NCI-H524 (cell line): ENCODE measurements around the gene FGD2.
"Not testable (repeated sequence)": the region's sequence is repeated elsewhere in the genome, so short reads cannot be mapped to it uniquely, and the experiment has no call there.

Experiments used
- DNase-seq, 2 experiments: peaks; one replicate each; lab custom pipeline; 2025; lab: John Stamatoyannopoulos, UW

The FGD2 gene

DNA sequence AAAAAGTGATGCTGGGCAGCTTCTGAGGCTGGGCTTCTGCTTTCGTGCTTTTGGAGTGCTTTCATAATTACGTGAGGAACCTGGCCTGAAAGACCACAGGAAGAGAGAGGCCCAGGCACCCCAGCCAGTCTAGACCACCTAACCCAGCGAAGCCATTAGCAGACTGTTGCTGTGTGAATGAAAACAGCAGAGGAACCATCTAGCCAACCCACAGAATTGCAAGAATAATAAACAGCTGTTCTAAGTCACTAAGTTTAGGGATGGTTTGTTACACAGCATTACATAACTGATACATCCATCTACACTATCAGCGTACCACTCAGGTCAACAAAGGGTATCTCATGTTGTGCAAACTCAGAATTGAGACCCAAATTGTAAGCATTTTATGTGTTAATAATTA, 34.5 kb downstream of the FGD2 start:
- DNase-seq = no peak

DNA sequence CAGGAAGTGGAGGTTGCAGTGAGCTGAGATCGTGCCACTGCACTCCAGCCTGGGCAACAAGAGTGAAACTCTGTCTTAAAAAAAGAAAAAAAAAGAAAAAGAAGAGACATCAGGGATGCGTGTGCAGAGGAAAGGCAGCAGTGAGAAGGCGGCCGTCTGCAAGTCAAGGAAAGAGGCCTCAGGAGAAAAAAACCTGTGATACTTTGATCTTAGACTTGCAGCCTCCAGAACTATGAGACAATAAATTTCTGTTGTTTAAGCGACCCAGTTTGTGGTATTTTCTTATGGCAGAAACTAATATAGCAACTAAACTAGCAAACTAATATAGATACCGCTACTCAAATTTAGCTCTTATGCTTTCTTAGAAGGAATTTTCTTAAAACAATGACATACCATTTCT, 36.1 kb downstream of the FGD2 start:
- DNase-seq = no peak

DNA sequence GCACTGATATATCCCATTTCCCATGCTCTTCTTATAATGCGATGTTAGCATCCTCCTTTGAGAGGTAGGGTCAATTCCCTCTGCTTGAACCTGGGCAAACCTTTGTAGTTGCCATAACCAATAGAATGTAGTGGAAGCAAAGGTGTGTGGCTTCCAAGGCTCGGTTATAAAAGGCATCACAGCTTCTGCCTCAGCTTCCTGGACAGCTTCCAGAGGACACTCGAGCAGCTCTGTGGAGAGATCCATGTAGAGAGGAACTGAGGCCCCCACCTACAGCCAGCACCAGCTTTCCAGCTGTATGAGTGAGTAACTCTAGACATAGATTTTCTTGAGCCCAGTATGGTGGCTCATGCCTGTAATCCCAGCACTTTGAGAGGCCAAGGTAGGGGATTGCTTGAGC, 36.7 kb downstream of the FGD2 start:
- DNase-seq = no peak

DNA sequence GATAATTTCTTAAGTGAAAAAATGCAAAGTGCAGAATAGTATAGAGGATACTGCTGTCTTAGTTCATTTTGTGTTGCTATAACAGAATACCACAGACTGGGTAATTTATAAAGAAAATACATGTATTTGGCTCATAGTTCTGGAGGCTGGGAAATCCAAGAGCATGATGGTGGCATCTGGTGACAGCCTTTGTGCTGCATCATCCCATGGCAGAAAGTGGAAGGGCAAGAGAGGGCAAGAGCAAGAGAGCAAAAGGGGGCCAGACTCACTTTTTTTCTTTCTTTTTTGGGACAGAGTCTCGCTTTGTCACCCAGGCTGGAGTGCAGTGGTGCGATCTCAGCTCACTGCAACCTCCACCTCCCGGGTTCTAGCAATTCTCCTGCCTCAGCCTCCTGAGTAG, 37.6 kb downstream of the FGD2 start:
- not testable (repeated sequence) for DNase-seq

DNA sequence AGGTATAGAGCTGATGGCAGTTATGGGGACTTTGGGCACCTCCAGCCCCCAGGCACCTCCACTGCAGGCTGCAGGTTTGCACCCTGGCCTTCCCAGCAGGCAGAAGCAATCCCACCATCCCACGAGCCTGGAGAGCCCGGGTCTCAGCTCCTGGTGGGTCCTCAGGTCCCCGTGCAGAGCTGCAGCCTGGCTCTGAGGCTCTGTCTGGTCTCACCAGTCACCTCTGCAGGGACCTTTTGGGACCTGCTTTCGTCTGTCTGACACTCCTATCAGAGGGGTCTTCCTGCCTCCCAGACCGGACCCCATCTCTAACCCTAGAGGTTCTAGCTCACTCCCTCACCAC, 41.9 kb downstream of the FGD2 start:
- DNase-seq = no peak

DNA sequence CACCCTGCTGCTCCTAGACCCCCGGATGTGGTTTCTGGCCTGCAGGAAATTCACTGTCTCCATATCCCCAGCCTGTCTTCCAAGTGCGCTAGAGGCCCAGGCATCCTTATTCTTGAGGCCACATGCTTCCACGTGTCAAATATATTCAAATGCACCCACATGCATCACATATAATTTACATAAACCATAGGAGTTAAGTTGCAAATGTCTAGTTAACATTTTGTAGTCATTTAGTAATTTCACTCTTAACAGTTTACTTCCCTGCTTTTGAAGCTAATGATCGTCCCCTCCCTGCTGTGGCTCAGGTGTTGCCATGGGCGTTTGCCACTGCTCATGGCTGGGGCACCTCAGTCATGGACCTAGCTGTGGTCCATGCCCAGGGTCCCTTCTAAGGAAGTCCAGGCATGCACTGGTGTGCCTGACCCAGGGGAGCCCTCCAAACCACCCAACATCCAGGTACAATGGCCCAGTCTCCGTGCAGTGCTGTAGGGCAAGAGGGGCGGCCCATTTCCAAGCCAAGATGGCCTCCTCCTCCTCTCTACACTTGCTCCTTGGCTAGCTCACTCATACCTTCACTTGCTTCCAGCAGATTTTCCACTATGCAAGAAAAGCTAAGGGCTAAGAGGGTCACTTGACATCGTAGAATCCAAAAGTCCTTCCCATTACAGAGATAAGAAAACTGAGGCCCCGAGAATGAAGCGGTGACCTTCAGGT, 42.4 kb downstream of the FGD2 start:
- DNase-seq = no peak

DNA sequence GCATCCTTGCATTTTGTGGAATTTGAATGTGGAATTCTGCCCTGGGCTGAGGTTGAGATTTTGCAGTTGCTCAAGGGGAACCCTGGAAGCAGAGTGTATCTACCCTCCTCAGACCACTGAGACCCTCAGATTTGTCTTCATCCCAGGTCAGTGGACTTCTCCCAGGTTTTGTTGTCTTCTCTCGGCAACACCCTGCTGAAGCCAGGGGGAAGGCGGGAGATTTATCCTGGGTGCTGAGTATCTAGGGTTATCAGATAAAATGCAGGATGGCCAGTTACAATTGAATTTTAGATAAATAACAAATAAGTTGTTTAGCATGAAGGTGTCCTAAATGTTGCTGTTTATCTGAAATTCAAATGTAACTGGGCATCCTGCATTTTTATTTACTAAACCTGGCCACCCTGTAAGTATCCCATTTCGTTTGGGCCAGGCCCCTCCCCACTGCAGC, 43.0 kb downstream of the FGD2 start:
- DNase-seq = no peak

DNA sequence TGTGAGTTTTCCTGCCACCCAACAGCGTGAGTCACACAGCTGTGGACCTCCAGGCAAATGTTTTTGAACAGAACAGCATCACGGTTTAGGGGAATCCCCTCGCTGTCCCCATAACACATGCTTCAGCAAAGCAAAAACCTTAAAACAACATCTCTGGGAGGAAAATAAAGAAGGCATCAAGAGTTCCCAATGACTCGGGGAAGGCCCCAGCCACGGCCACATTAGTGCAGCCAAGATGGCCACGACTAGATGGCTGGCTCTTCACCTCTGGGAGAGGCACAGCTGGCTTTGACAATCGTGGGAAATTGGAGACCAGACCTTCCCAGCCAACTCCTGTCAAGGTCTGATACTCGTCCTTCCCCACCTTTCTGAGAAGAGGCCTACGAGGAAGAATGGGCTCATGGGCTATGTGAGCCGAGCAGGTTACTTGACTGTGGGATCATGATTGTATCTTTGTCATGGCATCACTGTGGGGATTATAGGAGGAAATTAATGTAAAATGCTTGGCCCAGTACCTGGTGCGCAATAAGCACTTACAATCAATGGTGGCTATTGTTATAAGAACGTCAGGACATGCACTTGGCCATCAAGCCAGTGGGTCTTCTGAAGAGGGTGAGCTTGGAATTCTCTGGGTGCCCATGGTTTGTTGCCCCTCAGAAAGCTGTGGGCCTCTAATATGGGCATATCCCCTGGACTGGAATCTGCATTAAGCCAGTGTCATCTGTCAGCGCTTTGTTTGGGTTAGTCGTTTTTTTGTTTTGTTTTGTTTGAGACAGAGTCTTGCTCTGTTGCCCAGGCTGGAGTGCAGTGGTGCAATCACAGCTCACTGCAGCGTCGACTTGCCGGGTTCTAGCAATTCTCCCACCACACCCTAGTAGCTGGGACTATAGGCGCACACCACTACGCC, 43.6 kb downstream of the FGD2 start:
- DNase-seq = no peak

DNA sequence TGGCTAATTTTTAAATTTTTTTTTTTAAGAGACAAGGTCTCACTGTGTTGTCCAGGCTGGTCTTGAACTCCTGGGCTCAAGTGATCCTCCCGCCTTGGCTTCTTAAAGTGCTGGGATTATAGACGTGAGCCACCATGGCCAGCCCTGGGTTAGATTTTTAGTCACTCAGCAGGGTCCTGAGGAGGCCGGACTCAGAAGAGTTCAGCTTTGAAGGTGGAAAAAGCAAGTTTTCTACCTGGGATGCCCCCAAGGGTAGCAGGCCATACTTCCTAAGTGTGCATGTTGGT, 44.2 kb downstream of the FGD2 start:
- no peak for DNase-seq

DNA sequence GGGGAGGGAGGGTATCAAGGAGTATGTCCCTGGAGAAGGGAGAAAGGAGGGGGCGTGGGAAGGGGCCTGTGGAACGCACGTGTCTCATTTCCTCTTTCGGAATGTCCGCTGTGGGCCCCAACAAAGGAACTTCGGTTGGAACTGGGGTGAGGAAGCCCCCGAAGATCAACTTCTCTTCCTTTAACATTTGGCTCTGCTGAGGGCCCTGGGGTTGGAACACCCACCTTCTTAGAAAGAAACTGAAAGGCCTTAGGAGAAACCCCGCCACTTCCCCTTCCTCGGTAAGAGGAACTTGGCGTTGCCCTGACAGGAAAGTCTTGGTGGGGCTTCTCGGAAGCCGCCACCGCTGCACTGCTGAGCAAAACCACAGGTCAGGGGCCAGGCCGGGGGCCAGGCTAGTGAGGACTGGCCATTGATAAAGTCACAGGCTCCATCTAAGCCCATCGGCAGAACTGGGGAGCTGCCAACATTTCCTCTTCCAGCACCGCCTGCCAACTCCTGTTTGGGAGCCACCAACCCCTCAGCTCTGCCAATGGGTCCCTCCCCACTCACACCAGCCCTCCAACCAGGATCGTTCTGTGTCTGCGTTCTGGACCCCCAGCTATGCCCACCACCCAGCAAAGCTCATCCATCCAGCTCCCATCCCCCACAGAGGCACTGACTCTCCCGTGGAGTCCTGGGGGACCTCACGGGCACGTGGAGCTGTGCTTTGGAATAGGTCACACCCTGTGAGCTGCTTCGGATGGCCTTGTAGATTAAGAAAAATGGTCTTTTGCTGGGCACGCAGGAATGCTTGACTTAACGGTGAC, 44.8 kb downstream of the FGD2 start:
- no peak for DNase-seq

DNA sequence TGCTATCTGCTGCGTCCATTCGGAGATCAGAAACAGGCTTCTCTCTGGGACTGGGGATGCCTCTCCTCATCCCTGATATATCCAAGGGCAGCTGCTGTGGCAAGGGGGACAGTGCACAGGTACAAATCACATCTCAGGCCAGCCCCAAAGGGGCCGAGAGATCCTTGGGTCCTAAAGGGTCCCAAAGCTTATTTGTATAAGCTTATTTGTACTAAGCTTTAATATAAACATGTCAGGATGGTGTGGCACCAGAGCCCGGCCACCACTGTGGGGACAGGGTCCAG, 45.3 kb downstream of the FGD2 start:
- no peak for DNase-seq

DNA sequence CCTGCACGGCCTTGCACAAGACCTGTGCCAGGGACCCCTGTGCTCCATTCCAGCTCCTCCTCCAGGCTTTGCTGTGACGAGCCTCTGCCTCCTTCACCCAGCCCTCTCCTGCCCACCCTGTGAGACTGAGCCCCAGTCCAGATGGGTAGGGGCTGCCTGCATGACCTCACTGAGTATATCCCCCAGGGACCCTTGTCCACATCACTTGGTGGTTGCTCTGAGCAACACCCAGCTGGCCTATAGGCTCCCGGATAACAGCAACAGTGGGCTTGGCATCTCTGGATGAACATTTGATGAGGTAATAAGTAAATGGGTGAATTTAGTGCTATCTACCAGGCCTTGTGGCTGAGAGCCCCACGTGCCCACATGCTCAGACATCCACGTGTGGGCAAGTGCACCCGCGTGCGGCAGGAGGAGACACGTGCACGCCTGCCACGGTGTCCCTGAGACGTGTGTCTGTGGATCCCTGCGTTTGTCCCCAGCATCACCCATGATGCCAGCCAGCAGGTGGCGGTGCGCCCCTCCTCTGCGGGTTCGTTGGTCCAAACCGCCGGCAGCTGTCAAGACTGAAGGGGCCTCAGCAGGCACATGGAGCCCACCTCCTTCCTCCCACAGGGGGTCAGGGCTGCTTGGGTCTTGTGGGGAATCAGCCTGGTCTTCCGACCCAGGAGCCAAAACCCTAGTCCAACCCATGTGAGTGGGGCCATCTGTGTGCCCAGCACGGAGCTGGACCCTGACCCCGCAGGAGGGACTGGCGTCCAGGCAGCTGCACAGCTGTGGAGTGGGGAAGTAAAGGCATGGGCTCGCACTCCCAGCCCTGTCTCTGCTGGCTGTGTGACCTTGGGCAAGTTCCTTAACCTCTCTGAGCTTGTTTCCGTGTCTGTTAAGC, 45.9 kb downstream of the FGD2 start:
- DNase-seq = peak; percentile 83 to 93

DNA sequence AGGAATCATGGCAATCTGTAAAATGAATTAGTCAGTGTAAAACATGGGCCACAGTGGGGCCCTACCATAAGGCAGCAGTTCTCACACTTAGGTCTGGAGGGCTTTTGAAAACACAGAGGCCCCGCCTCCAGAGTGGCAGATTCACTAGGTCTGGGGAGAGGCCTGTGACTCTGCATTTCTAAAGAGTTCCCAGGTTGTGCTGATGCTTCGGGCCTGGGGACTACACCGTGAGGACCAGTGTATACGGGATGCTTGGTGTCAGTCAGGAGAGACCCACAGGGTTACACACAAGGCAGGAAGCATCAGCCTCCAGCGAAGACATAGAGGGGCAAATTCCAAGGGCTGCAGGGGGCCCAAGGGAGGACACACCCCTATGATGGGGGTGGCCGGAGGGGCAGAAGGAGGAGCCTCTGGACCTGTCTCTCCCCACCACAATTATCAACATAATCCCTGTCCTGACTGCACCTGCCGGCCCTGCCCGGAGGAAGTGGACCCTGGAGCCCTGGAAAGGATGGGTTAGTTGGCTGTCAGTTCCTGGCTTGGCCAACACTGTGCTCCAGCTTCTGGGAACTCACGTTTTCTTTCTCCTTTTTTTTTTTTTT, 46.7 kb downstream of the FGD2 start:
- peak; percentile 31 to 76 for DNase-seq

DNA sequence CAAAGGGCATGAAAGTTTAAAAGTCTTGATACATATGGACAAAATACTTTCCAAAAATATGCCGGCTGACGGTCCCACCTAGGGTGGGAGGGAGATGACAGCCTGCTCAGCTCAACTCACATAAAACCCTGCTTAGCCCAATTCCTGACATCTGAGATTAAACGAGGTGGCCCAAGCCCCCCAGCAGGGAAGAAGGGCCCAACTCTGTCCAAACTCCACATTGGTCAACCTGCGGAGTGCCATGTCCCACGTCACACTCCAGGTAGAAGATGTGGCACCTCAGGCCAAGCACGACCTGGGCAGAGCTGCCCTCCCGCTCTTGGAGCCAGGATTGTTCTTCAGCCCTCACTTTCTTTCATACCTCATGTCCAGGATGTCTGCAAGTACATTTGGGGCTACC, 48.2 kb downstream of the FGD2 start:
- no peak for DNase-seq

DNA sequence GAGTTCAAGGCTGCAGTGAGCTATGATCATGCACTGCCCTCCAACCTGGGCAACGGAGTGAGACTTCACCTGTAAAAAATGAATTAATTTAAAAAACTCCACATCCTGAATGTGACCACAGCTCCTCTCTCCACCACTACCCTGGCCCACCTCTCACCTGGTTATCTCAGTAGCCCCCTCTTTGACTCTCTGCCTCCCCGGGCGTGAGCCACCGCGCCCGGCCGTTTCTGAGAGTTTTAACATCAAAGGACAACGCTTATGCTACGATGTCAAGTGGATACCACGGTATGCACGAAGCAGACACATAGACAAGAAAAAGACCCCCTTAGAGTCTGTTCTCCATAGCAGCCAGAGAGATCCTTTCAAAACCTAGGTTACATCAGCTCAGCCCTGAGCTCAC, 48.7 kb downstream of the FGD2 start:
- no peak for DNase-seq

DNA sequence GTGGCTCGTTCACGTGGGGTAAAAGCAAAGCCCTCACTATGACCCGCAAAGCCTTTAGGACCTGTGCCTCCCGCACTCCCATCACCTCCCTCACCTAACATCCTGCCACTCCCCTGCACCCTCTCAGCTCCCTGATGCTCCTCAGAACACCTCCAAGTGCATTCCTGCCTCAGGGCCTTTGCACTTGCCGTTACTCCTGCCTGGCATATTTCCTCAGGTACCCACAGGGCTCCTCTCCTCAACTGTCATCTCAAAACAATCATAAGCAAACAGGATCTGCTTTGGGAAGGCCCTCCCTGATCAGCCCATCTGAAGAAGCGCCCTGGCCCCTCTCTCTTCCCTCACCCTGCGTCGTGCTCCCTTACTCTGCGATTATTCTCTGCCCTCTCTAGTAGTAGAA, 49.1 kb downstream of the FGD2 start:
- DNase-seq = no peak

DNA sequence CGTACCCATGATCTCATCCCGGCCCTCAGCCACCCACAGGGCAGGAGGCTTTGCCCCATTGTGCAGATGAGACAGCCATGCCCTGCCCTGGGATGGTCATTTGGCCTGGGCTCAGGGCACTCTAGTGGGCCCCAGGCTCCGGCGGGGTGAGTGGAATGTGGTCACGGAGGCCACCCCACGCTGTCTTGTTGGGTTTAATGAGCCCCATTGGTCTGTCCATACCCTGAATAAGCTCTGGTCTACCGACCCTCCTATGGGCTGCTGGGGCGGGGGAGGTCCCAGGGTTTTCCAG, 50.6 kb downstream of the FGD2 start:
- DNase-seq = no peak

DNA sequence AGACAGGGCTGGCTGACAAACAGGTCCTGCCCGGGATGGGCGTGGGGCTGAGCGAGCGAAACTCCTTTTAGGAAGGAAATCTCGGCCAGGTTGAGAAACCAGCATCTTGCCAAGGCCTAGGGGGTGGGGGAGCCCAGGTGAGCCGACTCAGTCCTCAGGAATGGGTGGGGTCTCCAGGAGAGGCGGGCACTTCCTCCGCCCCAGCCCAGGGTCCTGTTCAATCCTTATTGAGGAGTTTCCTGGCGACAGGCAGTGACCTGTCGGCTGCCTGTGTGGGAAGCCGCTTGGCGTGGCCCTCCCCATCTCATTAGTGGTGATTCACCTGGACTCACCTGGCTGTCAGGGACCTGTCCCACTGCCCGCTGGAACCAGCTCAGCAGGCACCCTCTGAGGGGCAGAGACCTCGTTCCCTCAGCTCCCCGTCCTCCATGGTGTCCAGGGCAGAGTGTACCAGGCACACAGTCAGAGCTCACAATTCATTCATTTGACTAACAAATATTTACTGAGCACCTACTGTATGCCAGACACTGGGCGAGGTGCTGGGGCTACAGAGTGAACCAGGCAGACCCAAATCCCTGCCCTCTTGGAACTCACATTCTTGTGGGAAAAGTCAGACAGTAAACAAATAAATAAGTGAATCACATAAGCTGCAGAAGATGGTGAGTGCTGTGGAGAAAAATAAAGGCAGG, 51.1 kb downstream of the FGD2 start:
- DNase-seq = no peak

DNA sequence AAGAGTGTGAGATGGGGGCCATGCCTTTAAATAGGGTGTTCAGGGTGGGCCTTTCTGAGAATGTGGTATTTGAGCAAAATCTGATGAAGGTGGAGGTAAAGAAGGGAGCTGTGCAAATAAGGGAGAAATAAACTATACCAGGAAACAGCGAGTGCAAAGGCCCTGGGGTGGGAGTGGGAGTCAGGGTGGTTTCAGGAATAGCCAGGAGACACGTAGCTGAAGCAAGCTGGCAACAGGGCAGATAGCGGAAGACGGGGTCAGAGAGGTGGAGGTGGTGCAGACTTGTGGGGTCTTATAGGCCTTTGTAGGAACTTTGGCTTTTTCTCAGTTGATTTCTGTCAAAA, 51.6 kb downstream of the FGD2 start:
- DNase-seq = no peak

DNA sequence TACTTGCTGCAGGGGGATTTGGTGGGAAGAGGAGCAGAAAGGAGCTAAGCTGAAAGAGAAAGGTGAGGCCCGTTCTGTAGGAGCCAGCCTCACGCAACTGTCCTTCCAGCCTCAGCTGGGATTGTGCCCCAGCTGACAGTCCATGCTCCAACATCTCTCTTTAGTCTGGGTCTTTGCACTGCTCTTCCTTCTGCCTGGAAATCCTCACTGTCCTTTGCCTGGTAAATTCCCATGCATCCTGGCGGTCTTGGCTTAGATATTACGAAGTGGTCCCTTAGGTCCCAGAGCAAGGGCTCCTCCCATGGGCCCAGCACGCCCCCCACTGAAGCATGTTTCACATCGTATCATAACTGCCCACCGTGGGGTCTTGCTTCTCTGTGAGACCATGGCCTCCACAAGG, 52.2 kb downstream of the FGD2 start:
- DNase-seq = no peak

DNA sequence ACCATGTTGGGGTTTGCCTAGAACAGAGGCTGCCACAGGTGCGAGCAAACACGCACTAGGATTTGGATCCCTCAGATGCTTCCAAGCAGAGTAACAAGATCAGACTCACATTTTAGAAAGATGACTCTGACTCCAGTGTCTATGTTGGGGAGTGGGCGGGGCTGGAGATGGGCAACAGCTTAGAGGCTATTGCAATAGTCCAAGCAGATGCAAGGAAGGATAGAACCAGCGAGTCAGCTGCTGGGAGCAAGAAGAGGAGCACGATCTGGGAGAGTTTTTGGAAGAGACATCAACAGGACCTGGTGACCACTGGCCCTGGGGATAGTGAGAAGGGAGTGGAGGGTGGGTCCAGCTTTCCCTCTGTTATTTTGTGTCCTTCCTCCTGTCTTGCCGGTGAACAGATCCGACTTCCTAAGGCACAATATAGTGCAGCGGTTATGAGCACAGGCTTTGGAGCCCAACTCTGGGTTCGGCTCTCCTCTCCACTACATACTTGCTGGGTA, 52.7 kb downstream of the FGD2 start:
- DNase-seq = no peak
